WI38 (cell line): Measurements from ENCODE around the gene SORBS2.
"Not testable (repeated sequence)": the region's sequence is repeated elsewhere in the genome, so short reads cannot be mapped to it uniquely, and the experiment has no call there.

Experiments
- H3K4me3 ChIP-seq: 2 replicates; pipeline ENCODE4 v1.5.1; 2011; ENCODE audit warnings: low read depth, mild to moderate bottlenecking, control low read depth, low read length
- CTCF ChIP-seq: IDR thresholded peaks from 2 replicates; pipeline ENCODE4 v1.5.1; 2012; ENCODE audit warnings: low read depth, mild to moderate bottlenecking, control low read depth, low read length

SORBS2 gene, protein sequence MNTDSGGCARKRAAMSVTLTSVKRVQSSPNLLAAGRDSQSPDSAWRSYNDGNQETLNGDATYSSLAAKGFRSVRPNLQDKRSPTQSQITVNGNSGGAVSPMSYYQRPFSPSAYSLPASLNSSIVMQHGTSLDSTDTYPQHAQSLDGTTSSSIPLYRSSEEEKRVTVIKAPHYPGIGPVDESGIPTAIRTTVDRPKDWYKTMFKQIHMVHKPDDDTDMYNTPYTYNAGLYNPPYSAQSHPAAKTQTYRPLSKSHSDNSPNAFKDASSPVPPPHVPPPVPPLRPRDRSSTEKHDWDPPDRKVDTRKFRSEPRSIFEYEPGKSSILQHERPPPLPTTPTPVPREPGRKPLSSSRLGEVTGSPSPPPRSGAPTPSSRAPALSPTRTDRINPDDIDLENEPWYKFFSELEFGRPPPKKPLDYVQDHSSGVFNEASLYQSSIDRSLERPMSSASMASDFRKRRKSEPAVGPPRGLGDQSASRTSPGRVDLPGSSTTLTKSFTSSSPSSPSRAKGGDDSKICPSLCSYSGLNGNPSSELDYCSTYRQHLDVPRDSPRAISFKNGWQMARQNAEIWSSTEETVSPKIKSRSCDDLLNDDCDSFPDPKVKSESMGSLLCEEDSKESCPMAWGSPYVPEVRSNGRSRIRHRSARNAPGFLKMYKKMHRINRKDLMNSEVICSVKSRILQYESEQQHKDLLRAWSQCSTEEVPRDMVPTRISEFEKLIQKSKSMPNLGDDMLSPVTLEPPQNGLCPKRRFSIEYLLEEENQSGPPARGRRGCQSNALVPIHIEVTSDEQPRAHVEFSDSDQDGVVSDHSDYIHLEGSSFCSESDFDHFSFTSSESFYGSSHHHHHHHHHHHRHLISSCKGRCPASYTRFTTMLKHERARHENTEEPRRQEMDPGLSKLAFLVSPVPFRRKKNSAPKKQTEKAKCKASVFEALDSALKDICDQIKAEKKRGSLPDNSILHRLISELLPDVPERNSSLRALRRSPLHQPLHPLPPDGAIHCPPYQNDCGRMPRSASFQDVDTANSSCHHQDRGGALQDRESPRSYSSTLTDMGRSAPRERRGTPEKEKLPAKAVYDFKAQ (N-terminal part only)

GRCh38 chr4:185811509-185812364 is at the start of gene SORBS2:
Gene SORBS2 (minus strand): TSS chr4:185812194. CDS start chr4:185690571, 121,623 bp downstream.
- TF ChIP-seq CTCF = no peak
- no peak within 1 kb of the TSS for H3K4me3 ChIP-seq

DNA sequence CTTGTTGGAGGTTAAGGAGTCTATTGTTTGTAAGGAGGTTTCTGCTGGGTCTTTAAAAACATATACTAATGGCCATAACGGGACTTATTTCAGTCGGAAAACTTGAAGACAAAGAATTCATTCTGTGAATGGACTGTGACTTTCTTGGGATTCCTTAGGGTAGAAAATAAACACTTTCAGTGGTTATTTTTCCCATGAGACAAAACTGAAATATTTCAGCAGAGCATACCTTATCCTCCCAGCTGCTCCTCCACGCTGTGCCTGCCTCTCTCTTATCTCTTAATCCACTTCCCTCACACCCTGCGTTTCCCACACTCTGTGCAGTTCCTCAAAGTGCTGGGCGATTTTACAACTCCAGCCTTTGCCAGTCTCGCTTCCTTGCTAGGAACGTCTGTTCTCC is 47.1 kb upstream of the SORBS2 start:
- no peak for TF ChIP-seq CTCF
- H3K4me3 ChIP-seq = no peak overlapping the region

DNA sequence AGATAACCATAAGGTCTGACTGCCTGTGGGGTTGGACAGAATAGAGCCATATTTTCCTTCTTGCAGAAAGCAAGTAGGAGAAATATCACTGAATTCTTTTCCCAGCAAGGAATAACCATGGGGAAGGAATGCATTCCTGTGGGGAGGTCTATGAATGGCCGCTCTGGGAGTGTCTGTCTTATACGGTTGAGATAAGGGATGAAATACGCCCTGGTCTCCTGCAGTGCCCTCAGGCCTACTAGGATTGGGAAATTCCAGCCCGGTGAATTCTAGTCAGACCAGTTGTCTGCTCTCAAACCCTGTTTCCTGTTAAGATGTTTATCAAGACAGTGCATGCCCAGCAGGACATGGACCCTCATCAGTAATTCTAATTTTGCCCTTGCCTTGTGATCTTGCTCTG is 45.6 kb upstream of the SORBS2 start:
- H3K4me3 ChIP-seq = not testable (repeated sequence)

- H3K4me3 ChIP-seq = no peak overlapping the region
- TF ChIP-seq CTCF = no peak
Observed at GRCh38 chr4:185853841-185854240, 41.8 kb upstream of the SORBS2 start.

- H3K4me3 ChIP-seq = no peak overlapping the region
- no peak for TF ChIP-seq CTCF
Observed at GRCh38 chr4:185852961-185853360, 41.0 kb upstream of the SORBS2 start.

DNA sequence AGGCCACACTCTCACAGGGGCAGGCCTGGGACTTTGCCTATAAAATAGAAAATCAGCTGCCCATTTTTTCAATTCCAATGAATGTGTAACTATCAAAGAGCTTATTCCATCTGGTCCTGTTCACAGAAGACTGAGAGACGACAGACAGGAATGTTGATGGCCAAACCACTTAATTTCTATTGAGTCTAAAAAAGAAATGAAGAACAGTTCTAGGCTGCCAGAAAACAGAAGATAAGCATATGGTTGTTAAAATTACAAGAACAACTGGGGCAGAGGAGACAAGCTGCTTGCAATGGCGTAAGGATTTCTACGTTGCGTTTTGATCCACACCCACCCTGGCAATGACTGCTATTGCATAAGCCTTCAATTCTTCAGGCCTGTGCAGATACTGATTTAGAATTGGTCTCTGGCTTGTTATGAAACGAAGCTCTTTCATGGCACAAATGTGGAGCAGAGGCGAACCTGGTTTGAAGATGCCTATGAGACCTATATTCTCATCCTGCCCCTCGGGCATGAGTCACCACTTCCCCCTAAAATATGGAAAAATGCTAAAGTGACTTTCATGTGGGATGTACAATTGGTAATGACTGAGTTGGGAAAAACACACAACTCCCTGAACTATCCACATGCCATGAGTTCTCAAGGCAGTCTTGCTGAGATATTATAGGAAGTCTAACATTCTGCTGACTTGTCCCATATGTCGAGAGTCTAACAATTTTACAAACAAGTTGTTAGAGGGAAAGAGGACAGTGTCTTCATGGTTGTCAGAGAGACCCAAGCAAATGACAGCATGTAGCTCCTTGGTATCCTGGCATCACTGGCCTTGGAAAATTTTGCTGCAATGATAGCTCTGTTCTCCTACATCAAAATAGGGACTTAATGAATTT is 37.9 kb upstream of the SORBS2 start:
- H3K4me3 ChIP-seq = no peak overlapping the region
- no peak for TF ChIP-seq CTCF
